ENCODE results near the gene ZNF484.
"Not testable (repeated sequence)": the region's sequence is repeated elsewhere in the genome, so short reads cannot be mapped to it uniquely, and the experiment has no call there.

- not testable (repeated sequence) for TF ChIP-seq CTCF (IDR thresholded peaks at IDR 0.05; ENCODE audit: low read depth, low read length, poor library complexity, severe bottlenecking); EZH2phosphoT487 (IDR thresholded peaks at IDR 0.05; ENCODE audit: borderline replicate concordance, low read length)
Measured at GRCh38 chr9:92848740-92849139, 29.1 kb downstream of the ZNF484 start.

All from DOHH2 (cell line).